H1 (cell line): ENCODE measurements around the gene MRPS15. TPM values are rescaled to one million over a fixed set of nuclear protein-coding genes. Genes with fewer than 3 reads are reported as not detected.

Source experiments
- CTCF ChIA-PET: fragments of 300-600 bp; sonication (Branson Sonifier 250); formaldehyde crosslinking; loops from one replicate; lab custom pipeline; 2021; ENCODE audit not compliant: partially characterized antibody; lab: Charles Lee
- POLR2A ChIA-PET: fragments of 300-600 bp; sonication (Branson Sonifier 250); formaldehyde crosslinking; loops from one replicate; lab custom pipeline; 2021; ENCODE audit warnings: inconsistent platforms; ENCODE audit not compliant: partially characterized antibody; lab: Charles Lee
- DNase-seq, 2 experiments: peaks; one replicate each; pipeline versions ENCODE4 v3.0.0 to v3.0.0-alpha.2; 2010 to 2022; ENCODE audit warnings: low spot score in 2 of 2, low read depth in 1 of 2, mixed read lengths in 1 of 2
- FAIRE-seq: peaks from 2 replicates; lab custom pipeline; 2011; peaks lifted over from hg19 to GRCh38; lab: Jason Lieb, UNC
- H2AFZ ChIP-seq: 2 replicates; pipeline ENCODE4 v1.8.1; 2012; ENCODE audit warnings: low read length, inconsistent platforms
- H2AK5ac ChIP-seq: 2 replicates; pipeline ENCODE4 v1.6.1; 2013; ENCODE audit warnings: low read depth, low read length
- H2BK120ac ChIP-seq: replicated peaks from 2 replicates; pipeline ENCODE3; 2013; ENCODE audit warnings: low read depth, low read length, inconsistent platforms
- H2BK12ac ChIP-seq: 2 replicates; pipeline ENCODE4 v1.6.1; 2013; ENCODE audit warnings: low read depth, low read length
- H2BK15ac ChIP-seq: 2 replicates; pipeline ENCODE4 v1.6.1; 2013; ENCODE audit warnings: low read length
- H2BK20ac ChIP-seq: 2 replicates; pipeline ENCODE4 v1.6.1; 2013; ENCODE audit warnings: low read length
- H2BK5ac ChIP-seq: 2 replicates; pipeline ENCODE4 v1.6.1; 2013; ENCODE audit warnings: low read depth, low read length
- H3K14ac ChIP-seq: 2 replicates; pipeline ENCODE4 v1.6.1; 2013; ENCODE audit warnings: inconsistent platforms; ENCODE audit not compliant: insufficient read length
- H3K18ac ChIP-seq: 2 replicates; pipeline ENCODE4 v1.6.1; 2013; ENCODE audit warnings: low read length; ENCODE audit errors: extremely low read depth
- H3K23ac ChIP-seq: 2 replicates; pipeline ENCODE4 v1.6.1; 2013; ENCODE audit warnings: inconsistent platforms; ENCODE audit not compliant: insufficient read length
- H3K23me2 ChIP-seq: 2 replicates; pipeline ENCODE4 v1.6.1; 2013; ENCODE audit warnings: low read depth, low read length
- H3K27ac ChIP-seq: 2 replicates; pipeline ENCODE4 v1.6.1; 2011; ENCODE audit warnings: low read depth, low read length, inconsistent platforms
- H3K27me3 ChIP-seq, 4 experiments: replicated peaks in 1 of 4; 1 replicate in 1 of 4; 2 replicates in 3 of 4; pipeline versions ENCODE4 v1.6.1 to v1.8.1; 2011 to 2013; ENCODE audit warnings: low read length in 3 of 4, mild to moderate bottlenecking in 3 of 4, inconsistent platforms in 2 of 4, mixed read lengths in 2 of 4, moderate library complexity in 1 of 4; ENCODE audit not compliant: control insufficient read depth in 3 of 4, insufficient read depth in 3 of 4; ENCODE audit errors: extremely low read depth in 1 of 4
- H3K36me3 ChIP-seq, 4 experiments: 2 replicates each; pipeline versions ENCODE4 v1.6.1 to v1.8.1; 2011 to 2013; ENCODE audit warnings: mild to moderate bottlenecking in 4 of 4, low read length in 3 of 4, moderate library complexity in 2 of 4, control low read depth in 1 of 4, inconsistent platforms in 1 of 4; ENCODE audit not compliant: insufficient read depth in 4 of 4, control insufficient read depth in 2 of 4
- H3K4ac ChIP-seq: replicated peaks from 2 replicates; pipeline ENCODE3; 2013; ENCODE audit warnings: low read length, low read depth, mixed read lengths, inconsistent platforms; ENCODE audit not compliant: insufficient read length
- H3K4me1 ChIP-seq, 4 experiments: replicated peaks in 1 of 4; 1 replicate in 1 of 4; 2 replicates in 3 of 4; pipeline versions ENCODE4 v1.6.1 to v1.8.1; 2011 to 2013; ENCODE audit warnings: low read length in 3 of 4, inconsistent platforms in 2 of 4, mixed read lengths in 1 of 4; ENCODE audit not compliant: insufficient read depth in 4 of 4, control insufficient read depth in 3 of 4
- H3K4me2 ChIP-seq, 2 experiments: 2 replicates each; pipeline versions ENCODE4 v1.6.1 to v1.8.1; 2011 to 2013; ENCODE audit warnings: low read depth in 2 of 2, low read length in 2 of 2, control low read depth in 1 of 2, inconsistent platforms in 1 of 2, mild to moderate bottlenecking in 1 of 2; ENCODE audit not compliant: insufficient read depth in 1 of 2
- H3K4me3 ChIP-seq, 4 experiments: fragments of 200-600, 300-600 bp in 1 of 4; sonication (generic), shearing (Covaris generic), sonication (Bioruptor Twin) in 1 of 4; 2 replicates each; pipeline versions ENCODE4 v1.5.1 to v1.8.1; 2011 to 2016; ENCODE audit warnings: low read length in 4 of 4, low read depth in 3 of 4, control low read depth in 2 of 4, inconsistent platforms in 2 of 4, mild to moderate bottlenecking in 2 of 4, mixed read lengths in 1 of 4, moderate library complexity in 1 of 4; ENCODE audit not compliant: insufficient read depth in 2 of 4; ENCODE audit errors: extremely low read depth in 1 of 4
- H3K56ac ChIP-seq: replicated peaks from 2 replicates; pipeline ENCODE3; 2013; ENCODE audit warnings: low read depth, mild to moderate bottlenecking, mixed read lengths, low read length, inconsistent platforms; ENCODE audit not compliant: insufficient read length
- H3K79me1 ChIP-seq: 2 replicates; pipeline ENCODE4 v1.6.1; 2013; ENCODE audit warnings: low read depth, low read length, control low read depth
- H3K79me2 ChIP-seq, 2 experiments: 2 replicates each; pipeline versions ENCODE4 v1.6.1 to v1.8.1; 2012 to 2013; ENCODE audit warnings: low read length in 2 of 2, mild to moderate bottlenecking in 2 of 2, inconsistent platforms in 1 of 2; ENCODE audit not compliant: insufficient read depth in 2 of 2, control insufficient read depth in 1 of 2
- H3K9ac ChIP-seq, 4 experiments: replicated peaks in 1 of 4; 1 replicate in 1 of 4; 2 replicates in 3 of 4; pipeline versions ENCODE4 v1.6.1 to v1.8.1; 2011 to 2013; ENCODE audit warnings: low read depth in 3 of 4, low read length in 3 of 4, control low read depth in 2 of 4, mild to moderate bottlenecking in 2 of 4, moderate library complexity in 2 of 4, inconsistent platforms in 1 of 4; ENCODE audit errors: extremely low read depth in 1 of 4
- H3K9me3 ChIP-seq, 2 experiments: 2 replicates each; pipeline versions ENCODE4 v1.6.1 to v1.8.1; 2012 to 2013; ENCODE audit warnings: mild to moderate bottlenecking in 2 of 2, moderate library complexity in 2 of 2, control low read depth in 1 of 2, inconsistent platforms in 1 of 2, low read depth in 1 of 2, low read length in 1 of 2, mixed read lengths in 1 of 2; ENCODE audit not compliant: insufficient read depth in 2 of 2
- H4K20me1 ChIP-seq, 2 experiments: replicated peaks in 1 of 2; 2 replicates each; pipeline versions ENCODE3 to v1.8.1; 2011 to 2013; ENCODE audit warnings: inconsistent platforms in 2 of 2, low read length in 2 of 2, mild to moderate bottlenecking in 1 of 2; ENCODE audit not compliant: insufficient read depth in 2 of 2, control insufficient read depth in 1 of 2
- H4K5ac ChIP-seq: 2 replicates; pipeline ENCODE4 v1.6.1; 2013; ENCODE audit warnings: low read length, low read depth, mixed read lengths, inconsistent platforms; ENCODE audit not compliant: insufficient read length
- H4K8ac ChIP-seq: 2 replicates; pipeline ENCODE4 v1.8.0; 2013; ENCODE audit warnings: mild to moderate bottlenecking, moderate library complexity, low read length, inconsistent platforms; ENCODE audit not compliant: insufficient read depth; ENCODE audit errors: extremely low read depth
- H4K91ac ChIP-seq: replicated peaks from 2 replicates; pipeline ENCODE3; 2013; ENCODE audit warnings: low read length, mixed read lengths, inconsistent platforms; ENCODE audit not compliant: insufficient read length
- CBX8 ChIP-seq: fragments of 300-800, 300-1000 bp; sonication (generic); IDR thresholded peaks from 2 replicates; pipeline ENCODE4 v1.7.1; 2016; ENCODE audit warnings: low read depth, low read length, borderline replicate concordance
- CHD2 ChIP-seq: IDR thresholded peaks from 2 replicates; pipeline ENCODE4 v1.6.1; 2012; ENCODE audit warnings: low read length, improper control_type of control experiment
- CREB1 ChIP-seq: IDR thresholded peaks from 2 replicates; pipeline ENCODE4 v1.6.1; 2012; ENCODE audit warnings: inconsistent platforms
- EP300 ChIP-seq, 2 experiments: IDR thresholded peaks; 1 replicate in 1 of 2; 2 replicates in 1 of 2; pipeline ENCODE4 v1.6.1; 2011 to 2012; ENCODE audit warnings: low read depth in 2 of 2, low read length in 2 of 2, mild to moderate bottlenecking in 2 of 2, borderline replicate concordance in 1 of 2, inconsistent platforms in 1 of 2, moderate library complexity in 1 of 2
- GABPA ChIP-seq: IDR thresholded peaks from 2 replicates; pipeline ENCODE4 v1.6.1; 2011; ENCODE audit warnings: mild to moderate bottlenecking, low read length, moderate library complexity, borderline replicate concordance; ENCODE audit not compliant: insufficient read depth
- RAD21 ChIP-seq, 2 experiments: IDR thresholded peaks in 1 of 2; conservative IDR thresholded peaks in 1 of 2; 2 replicates each; pipeline ENCODE4 v1.6.1; 2011; ENCODE audit warnings: low read depth in 2 of 2, low read length in 2 of 2, improper control_type of control experiment in 1 of 2, inconsistent platforms in 1 of 2, mild to moderate bottlenecking in 1 of 2, moderate library complexity in 1 of 2
- RBBP5 ChIP-seq: IDR thresholded peaks from 2 replicates; pipeline ENCODE4 v1.7.1; 2012; ENCODE audit warnings: low read depth, mild to moderate bottlenecking, inconsistent platforms, low read length, moderate library complexity, borderline replicate concordance
- RNF2 ChIP-seq: fragments of 200-900, 300-1000 bp; sonication (generic); IDR thresholded peaks from 2 replicates; pipeline ENCODE4 v1.7.1; 2016; ENCODE audit warnings: borderline replicate concordance, low read depth, mild to moderate bottlenecking, antibody characterized with exemption, low read length; ENCODE audit not compliant: poor library complexity, severe bottlenecking; ENCODE audit errors: missing control alignments
- SP2 ChIP-seq: IDR thresholded peaks from 2 replicates; pipeline ENCODE4 v1.6.1; 2012; ENCODE audit warnings: mild to moderate bottlenecking, low read length, inconsistent platforms
- YY1 ChIP-seq: IDR thresholded peaks from 2 replicates; pipeline ENCODE4 v1.6.1; 2011; ENCODE audit warnings: low read depth, mild to moderate bottlenecking, low read length
- WGBS, 2 experiments: shearing (Covaris generic) in 1 of 2; methylation state at CpG; one replicate each; pipeline versions ENCODE4 v1.1.6 to v1.1.7; 2013 to 2015; ENCODE audit warnings: low lambda C conversion rate in 2 of 2, mixed read lengths in 2 of 2, inconsistent platforms in 1 of 2, low coverage in 1 of 2, missing lambda C conversion rate in 1 of 2; ENCODE audit not compliant: insufficient replicate concordance in 2 of 2, insufficient coverage in 1 of 2, insufficient read length in 1 of 2; ENCODE audit errors: extremely low coverage in 1 of 2, missing lambda C conversion rate in 1 of 2; 5-methylcytosine and 5-hydroxymethylcytosine counted together
- polyA plus RNA-seq, 7 experiments: library from polyadenylated mRNA; depleted of rRNA in 3 of 7; stranded (reverse) in 5 of 7; unstranded in 2 of 7; fragments of >200 nt in 5 of 7; fragments of 200-250 nt in 2 of 7; gene quantifications; 1 replicate in 5 of 7; 2 replicates in 1 of 7; 4 replicates in 1 of 7; pipeline versions ENCODE4 v1.2.1 to v1.2.3, GENCODE V29; 2011 to 2013; ENCODE audit warnings: missing spikeins in 2 of 7, mixed read lengths in 2 of 7
- total RNA-seq: library from RNA; stranded (reverse); fragmentation: NEBNext Ultra II Directional; extraction: Animal tissue kit (Norgen Biotek cat#: 25700); gene quantifications from 2 replicates; pipeline ENCODE4 v1.2.1, GENCODE V29; 2021
- TF ChIP-seq, protein P1 (sequence below): IDR thresholded peaks from 2 replicates; pipeline ENCODE4 v1.6.1; 2012; ENCODE audit warnings: low read length, inconsistent platforms

The MRPS15 gene
- total and polyA plus RNA-seq, 2 of the 8 experiments (the other 6 are each of a cell fraction or from before 2014, with no cell fraction given) = 53.6 to 129 TPM

- Histone ChIP-seq H3K79me1 (no peaks in the 10 kb centered on the region), H3K4me3 (no peak overlapping the region), H2BK15ac (no peak overlapping the region), H3K79me2 (no peaks in the 10 kb centered on the region), H2AK5ac (no peak overlapping the region), H3K4me2 (no peak overlapping the region), H4K91ac (no peak overlapping the region), H2BK120ac (no peak overlapping the region), H3K14ac (no peak overlapping the region), H3K4ac (no peak overlapping the region), H3K18ac (no peak overlapping the region), H3K23ac (no peak overlapping the region), H4K8ac (peak overlapping the region; percentile 28; the same call in 1 of the 2 replicates), H3K9ac (no peak overlapping the region), H4K20me1 (no peaks in the 10 kb centered on the region), H2BK20ac (no peak overlapping the region), H2AFZ (0 out of 2 replicates have a peak overlapping the region, but pooled peaks have one; percentile 71), H3K27ac (no peak overlapping the region), H3K23me2 (no peaks in the 10 kb centered on the region), H3K4me1 (no peaks in the 10 kb centered on the region), H2BK5ac (no peak overlapping the region), H3K36me3 (no peaks in the 10 kb centered on the region), H3K27me3 (0 out of 7 replicates have a peak, but pooled peaks cover 0 to 2% (median 0%) of the 10 kb centered on the region in 4 experiments), H3K56ac (no peak overlapping the region), H3K9me3 (no peaks in the 10 kb centered on the region), H4K5ac (no peak overlapping the region), H2BK12ac (no peak overlapping the region)
- CTCF ChIA-PET = interaction anchor here (1.1 kb wide), 1 partner anchor 396 kb away, joined by 3 read pairs; no protein-coding TSS in a partner anchor
- WGBS, 2 experiments = 86% methylated on average over 9 of the region's 9 CpGs; no CpG with 5 or more reads in 1 of the 2 experiments
- no peak for DNase-seq
- no peak for FAIRE-seq
- POLR2A ChIA-PET = interaction anchor here (1.0 to 2.8 kb wide), 2 partner anchors 10 to 11 kb away, joined by 3 to 11 read pairs; partner anchors contain the start of gene MRPS15
- no peak for TF ChIP-seq SP2
- TF ChIP-seq CBX8 = no peak
- TF ChIP-seq, protein P1, sequence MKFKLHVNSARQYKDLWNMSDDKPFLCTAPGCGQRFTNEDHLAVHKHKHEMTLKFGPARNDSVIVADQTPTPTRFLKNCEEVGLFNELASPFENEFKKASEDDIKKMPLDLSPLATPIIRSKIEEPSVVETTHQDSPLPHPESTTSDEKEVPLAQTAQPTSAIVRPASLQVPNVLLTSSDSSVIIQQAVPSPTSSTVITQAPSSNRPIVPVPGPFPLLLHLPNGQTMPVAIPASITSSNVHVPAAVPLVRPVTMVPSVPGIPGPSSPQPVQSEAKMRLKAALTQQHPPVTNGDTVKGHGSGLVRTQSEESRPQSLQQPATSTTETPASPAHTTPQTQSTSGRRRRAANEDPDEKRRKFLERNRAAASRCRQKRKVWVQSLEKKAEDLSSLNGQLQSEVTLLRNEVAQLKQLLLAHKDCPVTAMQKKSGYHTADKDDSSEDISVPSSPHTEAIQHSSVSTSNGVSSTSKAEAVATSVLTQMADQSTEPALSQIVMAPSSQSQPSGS = no peak
- TF ChIP-seq CHD2 = no peak
- no peak for TF ChIP-seq EP300 (IDR thresholded peaks at IDR 0.05; ENCODE audit: borderline replicate concordance in 1 of 2, low read depth in 2 of 2, low read length in 2 of 2)
- no peak for TF ChIP-seq GABPA
- no peak for TF ChIP-seq YY1
- TF ChIP-seq RAD21 (IDR thresholded peaks at IDR 0.05 in 1 of 2, conservative IDR thresholded peaks at IDR 0.05 in 1 of 2; ENCODE audit: low read depth in 2 of 2, low read length in 2 of 2) = no peak
- no peak for TF ChIP-seq RBBP5
- no peak for TF ChIP-seq RNF2
- TF ChIP-seq CREB1 = no peak
Observed at GRCh38 chr1:36475341-36475740, 11.2 kb upstream of the MRPS15 start.
